ENCODE results near the gene LYSMD3.
"Not testable (repeated sequence)": the region's sequence is repeated elsewhere in the genome, so short reads cannot be mapped to it uniquely, and the experiment has no call there.

The LYSMD3 gene

GRCh38 chr5:90529194-90529938, at the start of gene LYSMD3:
Gene LYSMD3 (minus strand): TSS chr5:90529584. CDS start chr5:90525289, 4,295 bp downstream.
- no peaks in the 10 kb centered on the region for H3K9me3 Mint-ChIP-seq
- DNase-seq (ENCODE audit: low spot score in 2 of 2) (peak; percentile 91 to 93), ATAC-seq (ENCODE audit: low read depth) (peak; percentile 86)
- H3K27ac Mint-ChIP-seq: peak within 1 kb of the TSS; percentile 96
- peaks cover 23% of the 10 kb centered on the region for H3K4me1 Mint-ChIP-seq
- peaks cover 10% of the 10 kb centered on the region for H3K36me3 Mint-ChIP-seq
- peaks cover 8% of the 10 kb centered on the region for H3K27me3 Mint-ChIP-seq
- H3K4me3 Mint-ChIP-seq: peak within 1 kb of the TSS; percentile 99

- not testable (repeated sequence) for DNase-seq (ENCODE audit: low spot score in 2 of 2); H3K4me3 Mint-ChIP-seq; H3K4me1 Mint-ChIP-seq; H3K27ac Mint-ChIP-seq; H3K36me3 Mint-ChIP-seq; ATAC-seq (ENCODE audit: low read depth)
- peaks cover 11% of the 10 kb centered on the region for H3K9me3 Mint-ChIP-seq
- peaks cover 14% of the 10 kb centered on the region for H3K27me3 Mint-ChIP-seq
These were observed 47.2 kb upstream of the LYSMD3 start for GRCh38 chr5:90576566-90576965.

GRCh38 chr5:90575712-90576111, 46.3 kb upstream of the LYSMD3 start:
- Mint-ChIP-seq H3K9me3 (peaks cover 10% of the 10 kb centered on the region), H3K36me3 (no peaks in the 10 kb centered on the region), H3K4me1 (no peaks in the 10 kb centered on the region), H3K4me3 (no peak overlapping the region), H3K27me3 (peaks cover 12% of the 10 kb centered on the region), H3K27ac (no peak overlapping the region)
- DNase-seq (ENCODE audit: low spot score in 2 of 2): no peak
- ATAC-seq (ENCODE audit: low read depth): no peak

- Mint-ChIP-seq H3K4me1 (no peaks in the 10 kb centered on the region), H3K27me3 (peaks cover 12% of the 10 kb centered on the region)
- DNase-seq (ENCODE audit: low spot score in 2 of 2): no peak
These were observed 41.9 kb upstream of the LYSMD3 start for GRCh38 chr5:90571147-90571773.

GRCh38 chr5:90570034-90570433, 40.6 kb upstream of the LYSMD3 start:
- Mint-ChIP-seq H3K27ac (no peak overlapping the region), H3K4me3 (no peak overlapping the region), H3K4me1 (no peaks in the 10 kb centered on the region), H3K9me3 (peaks cover 8% of the 10 kb centered on the region), H3K36me3 (no peaks in the 10 kb centered on the region), H3K27me3 (peaks cover 13% of the 10 kb centered on the region)
- no peak for DNase-seq (ENCODE audit: low spot score in 2 of 2)
- ATAC-seq (ENCODE audit: low read depth): no peak

More at GRCh38 chr5:90571147-90571773, 41.9 kb upstream of the LYSMD3 start:
- ATAC-seq (ENCODE audit: low read depth): no peak
- H3K4me3 Mint-ChIP-seq: no peak overlapping the region
- peaks cover 8% of the 10 kb centered on the region for H3K9me3 Mint-ChIP-seq
- H3K36me3 Mint-ChIP-seq: no peaks in the 10 kb centered on the region
- H3K27ac Mint-ChIP-seq: no peak overlapping the region

- DNase-seq (ENCODE audit: low spot score in 2 of 2) (no peak), ATAC-seq (ENCODE audit: low read depth) (no peak)
- Mint-ChIP-seq H3K9me3 (peaks cover 8% of the 10 kb centered on the region), H3K4me1 (no peaks in the 10 kb centered on the region), H3K36me3 (no peaks in the 10 kb centered on the region), H3K4me3 (no peak overlapping the region), H3K27ac (no peak overlapping the region), H3K27me3 (peaks cover 15% of the 10 kb centered on the region)
These were observed 39.7 kb upstream of the LYSMD3 start for GRCh38 chr5:90569084-90569483.

- Mint-ChIP-seq H3K27me3 (peaks cover 12% of the 10 kb centered on the region), H3K4me3 (no peak overlapping the region), H3K27ac (no peak overlapping the region), H3K9me3 (peaks cover 8% of the 10 kb centered on the region), H3K4me1 (no peaks in the 10 kb centered on the region), H3K36me3 (no peaks in the 10 kb centered on the region)
- DNase-seq (ENCODE audit: low spot score in 2 of 2): no peak
- no peak for ATAC-seq (ENCODE audit: low read depth)
These were observed 36.1 kb upstream of the LYSMD3 start for GRCh38 chr5:90565491-90565890.

- peaks cover 17% of the 10 kb centered on the region for H3K27me3 Mint-ChIP-seq
- H3K27ac Mint-ChIP-seq: no peak overlapping the region
- H3K4me3 Mint-ChIP-seq: no peak overlapping the region
- no peaks in the 10 kb centered on the region for H3K36me3 Mint-ChIP-seq
- DNase-seq (ENCODE audit: low spot score in 2 of 2) (no peak), ATAC-seq (ENCODE audit: low read depth) (no peak)
- no peaks in the 10 kb centered on the region for H3K9me3 Mint-ChIP-seq
- peaks cover 10% of the 10 kb centered on the region for H3K4me1 Mint-ChIP-seq
These were observed 33.7 kb upstream of the LYSMD3 start for GRCh38 chr5:90563108-90563507.

GRCh38 chr5:90562341-90562740, 33.0 kb upstream of the LYSMD3 start:
- H3K27me3 Mint-ChIP-seq: peaks cover 22% of the 10 kb centered on the region
- no peaks in the 10 kb centered on the region for H3K36me3 Mint-ChIP-seq
- H3K27ac Mint-ChIP-seq: no peak overlapping the region
- ATAC-seq (ENCODE audit: low read depth): no peak
- no peak for DNase-seq (ENCODE audit: low spot score in 2 of 2)
- no peak overlapping the region for H3K4me3 Mint-ChIP-seq
- no peaks in the 10 kb centered on the region for H3K9me3 Mint-ChIP-seq
- H3K4me1 Mint-ChIP-seq: peaks cover 14% of the 10 kb centered on the region

- Mint-ChIP-seq H3K4me3 (no peak overlapping the region), H3K9me3 (no peaks in the 10 kb centered on the region), H3K4me1 (peaks cover 14% of the 10 kb centered on the region), H3K27ac (no peak overlapping the region), H3K27me3 (peaks cover 25% of the 10 kb centered on the region), H3K36me3 (no peaks in the 10 kb centered on the region)
- no peak for ATAC-seq (ENCODE audit: low read depth)
- DNase-seq (ENCODE audit: low spot score in 2 of 2): no peak
These were observed 32.4 kb upstream of the LYSMD3 start for GRCh38 chr5:90561766-90562165.

- ATAC-seq (ENCODE audit: low read depth) (no peak), DNase-seq (ENCODE audit: low spot score in 2 of 2) (no peak)
- Mint-ChIP-seq H3K36me3 (no peaks in the 10 kb centered on the region), H3K4me3 (no peak overlapping the region), H3K4me1 (peaks cover 14% of the 10 kb centered on the region), H3K9me3 (no peaks in the 10 kb centered on the region), H3K27me3 (peaks cover 27% of the 10 kb centered on the region), H3K27ac (no peak overlapping the region)
These were observed 31.4 kb upstream of the LYSMD3 start for GRCh38 chr5:90560771-90561170.

- H3K27ac Mint-ChIP-seq: peak within 1 kb of the TSS; percentile 24
- H3K4me1 Mint-ChIP-seq: peaks cover 14% of the 10 kb centered on the region
- no peaks in the 10 kb centered on the region for H3K36me3 Mint-ChIP-seq
- H3K27me3 Mint-ChIP-seq: peaks cover 27% of the 10 kb centered on the region
- ATAC-seq (ENCODE audit: low read depth) (peak; percentile 70), DNase-seq (ENCODE audit: low spot score in 2 of 2) (peak in 1 of 2 donors; percentile 18)
- H3K4me3 Mint-ChIP-seq: peak within 1 kb of the TSS; percentile 78
- no peaks in the 10 kb centered on the region for H3K9me3 Mint-ChIP-seq
These were observed 29.2 kb upstream of the LYSMD3 start, which contains the start of gene ADGRV1 for GRCh38 chr5:90558344-90559192. Gene ADGRV1 (plus strand): TSS chr5:90558797. CDS start chr5:90558896, 99 bp downstream.

- Mint-ChIP-seq H3K9me3 (no peaks in the 10 kb centered on the region), H3K36me3 (no peaks in the 10 kb centered on the region), H3K27me3 (peaks cover 27% of the 10 kb centered on the region), H3K4me1 (peaks cover 14% of the 10 kb centered on the region), H3K27ac (no peak overlapping the region), H3K4me3 (peak overlapping the region; percentile 78)
- no peak for DNase-seq (ENCODE audit: low spot score in 2 of 2)
- ATAC-seq (ENCODE audit: low read depth): no peak
These were observed 28.5 kb upstream of the LYSMD3 start for GRCh38 chr5:90557871-90558270.

GRCh38 chr5:90557391-90557790, 28.0 kb upstream of the LYSMD3 start:
- Mint-ChIP-seq H3K27ac (no peak overlapping the region), H3K27me3 (peaks cover 29% of the 10 kb centered on the region), H3K36me3 (no peaks in the 10 kb centered on the region), H3K9me3 (no peaks in the 10 kb centered on the region), H3K4me1 (peaks cover 14% of the 10 kb centered on the region), H3K4me3 (no peak overlapping the region)
- no peak for DNase-seq (ENCODE audit: low spot score in 2 of 2)
- no peak for ATAC-seq (ENCODE audit: low read depth)

Data from memory B cell (primary cell).